GM21528 (cell line): ENCODE data around the gene PRELID1.
"Not testable (repeated sequence)": the region's sequence is repeated elsewhere in the genome, so short reads cannot be mapped to it uniquely, and the experiment has no call there.

Experiments
- ATAC-seq: cut with Tn5 transposase; IDR thresholded peaks from one replicate; pipeline ENCODE4 v1.9.1; 2021; ENCODE audit warnings: mild to moderate bottlenecking, moderate library complexity; ENCODE audit not compliant: unreplicated experiment, low FRiP score

Gene PRELID1, protein sequence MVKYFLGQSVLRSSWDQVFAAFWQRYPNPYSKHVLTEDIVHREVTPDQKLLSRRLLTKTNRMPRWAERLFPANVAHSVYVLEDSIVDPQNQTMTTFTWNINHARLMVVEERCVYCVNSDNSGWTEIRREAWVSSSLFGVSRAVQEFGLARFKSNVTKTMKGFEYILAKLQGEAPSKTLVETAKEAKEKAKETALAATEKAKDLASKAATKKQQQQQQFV

DNA sequence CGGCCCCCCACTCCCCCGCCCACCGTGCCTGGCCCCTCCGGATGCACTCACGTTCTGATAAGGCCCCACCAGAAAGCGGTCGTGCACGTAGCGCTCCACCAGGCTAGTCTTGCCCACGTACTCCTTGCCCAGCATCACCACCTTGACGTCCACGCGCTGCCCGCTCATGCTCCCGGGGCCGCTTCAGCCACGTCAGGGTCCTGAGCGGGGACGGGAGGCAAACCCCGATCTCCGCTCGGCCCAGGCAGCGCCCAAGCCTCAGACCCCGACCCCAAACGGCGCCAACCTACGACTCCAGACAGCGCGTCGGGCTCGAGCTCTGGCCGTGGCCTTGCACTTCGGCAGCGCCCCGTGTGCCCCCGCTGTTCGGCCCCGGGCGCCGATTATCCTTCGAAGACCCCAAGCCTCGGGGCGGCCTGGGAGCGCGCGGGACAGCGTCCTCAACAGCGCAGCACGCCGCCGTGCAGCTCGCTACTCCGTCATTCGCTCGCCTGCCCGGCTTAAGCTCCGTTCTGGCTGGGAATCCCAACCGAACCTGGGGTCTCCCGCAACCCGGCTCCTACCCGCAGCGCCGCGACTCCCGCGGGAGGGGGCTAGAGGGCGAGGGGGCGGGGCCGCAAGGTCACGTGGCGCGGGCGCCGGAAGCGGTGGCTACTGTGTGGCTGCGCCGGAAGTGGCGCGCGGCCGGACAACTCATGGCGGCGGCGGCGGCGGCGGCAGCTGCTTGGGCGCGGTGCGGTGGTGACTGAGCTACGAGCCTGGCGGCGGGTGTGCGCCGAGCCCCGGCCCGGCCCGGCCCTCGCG lies at the start of gene PRELID1, which contains the start of gene RAB24:
PRELID1 (plus strand) TSS at position 679 of the 804 bp plus-strand sequence. CDS start 187 bp downstream, outside the sequence.
RAB24 (minus strand) TSS at position 599 of the 804 bp plus-strand sequence; CDS start at position 168, 431 bp downstream.
- peak; percentile 64 for ATAC-seq

DNA sequence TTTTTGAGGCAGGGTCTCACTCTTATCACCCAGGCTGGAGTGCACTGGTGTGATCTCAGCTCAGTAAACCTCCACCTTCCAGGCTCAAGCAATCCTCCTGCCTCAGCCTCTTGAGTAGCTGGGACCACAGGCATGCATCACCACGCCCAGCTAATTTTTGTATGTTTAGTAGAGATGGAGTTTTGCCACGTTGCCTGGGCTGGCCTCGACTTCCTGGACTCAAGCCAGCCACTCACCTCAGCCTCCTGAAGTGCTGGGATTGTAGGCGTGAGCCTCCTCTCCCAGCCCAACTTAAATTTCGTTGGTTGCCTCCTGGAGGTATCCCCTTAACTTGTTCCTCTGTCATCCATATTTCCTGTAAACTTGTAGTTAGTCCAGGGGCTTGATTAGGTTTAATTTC lies 47.3 kb upstream of the PRELID1 start:
- ATAC-seq: no peak

DNA sequence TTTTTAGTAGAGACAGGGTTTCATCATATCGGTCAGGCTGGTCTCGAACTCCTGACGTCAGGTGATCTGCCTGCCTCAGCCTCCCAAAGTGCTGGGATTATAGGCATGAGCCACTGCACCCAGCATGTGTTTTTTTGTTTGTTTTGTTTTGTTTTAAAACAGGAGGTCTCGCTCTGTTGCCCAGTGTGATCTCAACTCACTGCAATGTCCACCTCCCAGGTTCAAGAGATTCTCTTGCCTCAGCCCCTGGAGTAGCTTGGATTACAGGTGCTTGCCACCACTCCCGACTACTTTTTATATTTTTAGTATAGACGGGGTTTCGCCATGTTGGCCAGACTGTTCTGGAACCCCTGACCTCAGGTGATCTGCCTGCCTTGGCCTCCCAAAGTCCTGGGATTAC lies 44.9 kb upstream of the PRELID1 start:
- not testable (repeated sequence) for ATAC-seq

DNA sequence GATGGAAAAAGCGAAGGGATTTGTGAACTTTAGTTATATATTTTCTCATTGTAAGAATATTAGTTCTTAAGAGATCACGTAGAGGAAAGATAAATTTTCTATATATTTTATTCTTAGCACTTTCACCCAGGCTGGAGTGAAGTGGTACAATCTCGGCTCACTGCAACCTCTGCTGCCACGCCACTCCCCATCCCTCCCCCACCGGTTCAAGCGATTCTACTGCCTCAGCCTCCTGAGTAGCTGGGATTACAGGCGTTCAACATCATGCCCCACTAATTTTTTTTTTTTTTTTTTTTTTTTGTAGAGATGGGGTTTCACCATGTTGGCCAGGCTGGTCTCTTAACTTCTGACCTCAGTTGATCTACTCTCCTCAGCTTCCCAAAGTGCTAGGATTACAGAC lies 42.6 kb upstream of the PRELID1 start:
- no peak for ATAC-seq

DNA sequence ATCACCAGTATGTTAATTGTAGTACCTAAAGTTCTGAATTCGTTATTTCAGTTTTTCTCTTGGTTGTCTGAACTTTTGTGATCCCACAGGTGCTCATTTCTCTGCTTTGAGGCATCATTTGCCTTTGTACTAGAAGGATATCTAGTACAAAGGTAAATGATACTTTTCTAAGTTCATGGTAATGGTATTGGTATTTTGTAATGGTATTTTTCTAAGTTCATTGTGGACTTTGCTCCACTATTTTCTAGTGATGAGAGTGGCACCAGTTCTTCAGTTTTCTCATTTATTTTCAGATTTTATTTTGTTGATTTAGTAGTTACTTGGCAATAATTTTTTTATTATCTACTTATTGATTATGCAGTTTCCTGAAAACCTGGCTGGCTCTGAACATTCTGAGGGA lies 42.1 kb upstream of the PRELID1 start:
- no peak for ATAC-seq

DNA sequence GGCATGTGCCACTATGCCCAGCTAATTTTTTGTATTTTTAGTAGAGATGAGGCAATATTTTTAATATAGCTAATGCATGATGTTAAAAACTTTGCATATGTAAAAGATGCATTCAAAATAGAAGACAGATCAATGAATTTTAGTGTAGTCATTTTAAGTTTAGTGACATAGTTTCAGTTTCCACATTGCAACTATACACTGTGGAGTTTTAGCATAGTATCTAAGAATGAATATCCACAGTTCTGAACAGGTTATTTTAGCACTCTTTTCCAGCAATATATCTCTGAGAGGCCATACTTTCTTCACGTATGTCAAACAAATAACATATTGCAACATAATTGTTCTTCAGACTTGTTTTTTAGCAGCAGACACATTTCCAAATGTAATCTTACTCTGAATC lies 39.4 kb upstream of the PRELID1 start:
- ATAC-seq: no peak

DNA sequence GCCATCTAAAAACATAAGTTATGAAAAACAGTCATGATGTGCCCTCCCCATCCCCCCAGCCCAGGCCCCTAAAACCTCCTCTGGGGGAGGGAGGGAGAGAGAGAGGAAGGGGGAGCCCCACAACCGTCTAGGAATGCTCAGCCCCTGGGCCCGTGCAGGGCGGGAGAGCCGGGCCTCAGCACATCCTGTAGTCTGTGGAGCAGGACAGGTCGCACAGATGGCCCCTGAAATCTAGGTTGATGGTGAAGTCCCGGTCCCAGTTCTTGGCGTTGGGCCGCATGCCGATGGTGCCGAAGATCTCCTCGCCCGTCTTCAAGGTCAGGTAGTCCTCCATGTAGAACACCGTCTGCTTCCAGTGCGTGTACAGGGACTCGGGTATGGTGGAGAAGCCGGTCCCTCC lies 38.2 kb upstream of the PRELID1 start:
- no peak for ATAC-seq

DNA sequence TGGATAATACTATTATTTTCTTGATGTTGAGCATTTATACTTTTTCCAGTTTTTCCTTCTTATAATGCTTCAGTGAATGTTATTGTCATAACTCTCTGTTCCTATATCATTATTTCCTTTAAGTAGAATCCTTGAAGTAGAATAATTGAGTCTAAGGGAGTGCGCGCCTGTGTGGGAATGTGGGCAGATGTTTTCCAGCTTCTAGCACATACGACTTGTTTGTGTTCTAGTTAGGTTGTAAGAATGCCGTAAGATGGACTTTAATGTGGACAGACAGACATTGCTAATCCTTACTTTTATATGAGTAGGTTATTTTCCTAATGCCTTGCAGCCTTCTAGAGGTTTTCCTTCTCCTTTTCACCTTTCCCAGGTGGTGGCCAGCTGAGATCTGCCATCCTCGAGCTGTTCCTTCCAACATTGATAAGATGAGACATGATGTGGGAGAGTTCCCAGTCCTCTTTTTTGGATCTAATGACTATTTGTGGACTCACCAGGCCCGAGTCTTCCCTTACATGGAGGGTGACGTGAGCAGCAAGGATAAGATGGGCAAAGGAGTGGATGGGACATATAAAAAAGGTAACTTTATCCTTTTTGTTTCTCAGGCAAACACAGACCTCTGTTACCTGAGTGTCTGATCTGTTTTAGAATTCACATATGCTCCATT lies 34.2 kb upstream of the PRELID1 start:
- ATAC-seq: no peak

DNA sequence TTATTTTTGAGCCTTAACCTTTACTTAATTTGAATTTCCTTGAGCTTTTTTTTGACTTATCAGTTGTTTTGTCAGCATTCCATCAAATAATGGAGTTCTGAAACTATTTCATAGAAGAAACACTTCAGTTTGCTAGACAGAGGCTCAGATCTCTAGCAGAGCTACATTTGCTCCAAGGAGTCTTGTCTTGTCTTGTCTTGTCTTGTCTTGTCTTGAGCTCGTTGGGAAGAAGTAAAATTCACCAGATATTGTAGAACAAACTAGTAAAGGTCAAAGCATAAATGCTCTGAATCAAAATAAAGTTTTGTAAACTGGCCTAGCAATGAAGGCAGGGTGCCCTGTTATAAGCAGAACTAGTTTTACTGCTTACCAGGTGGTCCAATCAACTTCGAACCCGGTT lies 33.6 kb upstream of the PRELID1 start:
- ATAC-seq: no peak

DNA sequence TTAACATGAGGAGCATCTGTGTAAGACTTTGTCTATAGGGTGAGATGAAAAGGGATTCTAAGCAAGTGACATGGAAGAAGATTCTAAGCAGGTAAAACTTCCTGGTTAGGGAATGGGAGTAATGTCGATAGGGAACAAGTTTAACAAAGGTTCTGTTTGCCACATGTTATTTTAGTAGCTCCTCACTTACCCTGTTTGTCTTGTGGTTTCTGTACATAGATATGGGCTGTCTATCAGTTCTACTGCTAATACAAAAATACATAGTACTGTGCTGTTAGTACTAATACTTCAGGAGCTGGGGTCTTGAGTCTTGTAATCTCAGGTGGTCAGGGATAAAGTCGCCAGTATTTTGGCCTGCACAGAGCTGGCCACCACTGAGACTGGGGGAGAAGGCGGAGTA lies 32.9 kb upstream of the PRELID1 start:
- no peak for ATAC-seq

DNA sequence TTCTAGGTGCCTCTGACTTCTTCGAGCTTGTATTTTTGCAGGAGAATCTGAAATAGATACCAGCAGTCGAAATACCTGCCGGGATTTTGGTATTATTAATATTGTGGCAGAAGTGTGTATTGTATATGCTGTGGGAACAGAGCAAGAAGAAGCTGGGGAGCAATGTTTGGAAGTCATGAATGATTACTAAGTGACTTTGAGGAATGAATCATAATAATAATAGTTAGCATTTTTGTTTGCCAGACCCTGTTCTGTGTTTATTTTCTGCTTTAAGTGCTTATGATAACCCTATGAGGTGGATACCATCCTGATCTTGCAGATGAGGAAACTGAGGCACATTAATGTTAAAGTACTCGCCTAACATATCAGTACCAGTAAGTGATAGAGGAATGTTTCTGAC lies 32.5 kb upstream of the PRELID1 start:
- ATAC-seq: no peak

DNA sequence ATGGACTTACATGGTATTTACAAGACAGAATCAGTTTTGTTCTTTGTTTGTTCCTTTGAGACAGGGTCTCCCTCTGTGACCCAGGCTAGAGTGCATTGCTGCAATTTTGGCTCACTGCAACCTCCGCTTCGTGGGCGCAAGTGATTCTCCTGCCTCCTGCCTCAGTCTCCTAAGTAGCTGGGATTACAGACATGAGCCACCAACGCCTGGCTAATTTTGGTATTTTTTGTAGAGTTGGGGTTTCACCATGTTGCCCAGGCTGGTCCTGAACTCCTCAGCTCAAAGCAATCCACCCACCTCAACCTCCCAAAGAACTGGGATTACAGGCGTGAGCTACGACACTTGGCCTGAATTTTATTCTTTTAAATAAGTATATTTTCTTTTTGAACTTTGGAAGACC lies 27.7 kb upstream of the PRELID1 start:
- no peak for ATAC-seq

DNA sequence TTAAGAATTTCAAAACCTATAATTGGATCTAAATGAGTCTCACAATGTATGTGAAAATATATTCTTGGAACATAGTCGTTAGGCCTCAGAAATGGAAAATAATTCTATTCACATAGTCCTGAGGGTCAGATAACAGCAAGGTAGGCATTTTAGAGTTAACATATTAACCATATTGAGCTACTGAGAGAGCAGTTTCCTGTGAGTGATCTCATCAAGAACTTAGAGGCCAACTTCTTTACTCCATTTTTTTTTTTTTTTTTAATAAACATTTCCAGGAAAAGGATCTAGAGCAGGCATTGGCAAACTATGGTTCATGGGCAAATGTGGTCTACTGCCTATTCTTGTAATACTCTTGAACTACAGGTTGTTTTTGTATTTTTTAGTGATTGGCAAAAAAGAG lies 26.7 kb upstream of the PRELID1 start:
- no peak for ATAC-seq

DNA sequence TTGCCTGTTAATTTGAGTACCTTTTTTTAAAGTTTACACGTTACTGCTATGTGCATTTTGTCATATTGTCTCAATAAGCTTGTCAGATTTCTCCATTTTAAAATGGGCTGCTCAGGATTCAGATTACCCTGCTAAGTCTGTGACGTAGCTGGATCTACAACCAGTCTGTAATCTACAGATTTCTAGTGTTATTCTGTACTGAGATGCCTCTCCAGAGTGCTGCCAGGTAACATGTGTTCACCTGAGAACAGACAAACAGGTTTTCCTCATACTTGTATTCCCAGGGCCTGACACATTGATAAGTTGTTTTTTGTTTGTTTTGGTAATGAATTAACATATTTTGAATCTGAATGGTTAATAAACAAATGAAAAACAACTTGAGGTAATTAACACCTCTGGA lies 15.4 kb upstream of the PRELID1 start:
- ATAC-seq: no peak

DNA sequence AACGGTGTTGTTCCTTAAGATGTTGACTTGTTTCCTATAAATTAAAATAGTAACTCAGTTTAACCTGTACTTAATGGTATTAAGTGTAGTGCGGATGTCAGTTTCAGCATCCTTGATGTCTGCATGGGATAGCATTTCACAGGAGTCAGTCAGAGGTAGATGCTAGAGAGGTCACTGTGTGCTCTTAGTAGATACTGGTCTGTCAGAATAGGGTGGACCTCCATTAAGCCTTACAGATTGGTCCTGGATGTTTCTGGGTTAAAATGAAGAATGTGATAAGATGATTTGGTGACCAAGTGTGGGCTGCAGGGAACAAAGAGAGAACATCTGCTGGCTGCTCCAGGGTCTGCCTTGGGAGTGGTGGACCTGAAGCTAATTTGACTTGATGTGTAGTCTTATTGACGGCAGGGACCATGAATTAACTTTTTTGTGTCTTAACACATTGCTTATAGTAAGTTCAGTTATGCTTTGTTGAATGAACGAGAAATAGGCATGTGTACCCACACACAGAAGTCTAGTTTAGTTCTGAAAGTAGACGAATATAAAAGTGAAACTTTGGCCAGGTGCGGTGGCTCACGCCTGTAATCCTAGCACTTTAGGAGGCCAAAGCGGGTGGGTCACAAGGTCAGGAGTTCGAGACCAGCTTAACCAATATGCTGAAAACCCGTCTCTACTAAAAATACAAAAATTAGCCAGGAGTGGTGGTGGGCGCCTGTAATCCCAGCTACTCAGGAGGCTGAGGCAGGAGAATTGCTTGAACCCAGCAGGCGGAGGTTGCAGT lies 12.6 kb upstream of the PRELID1 start:
- ATAC-seq: no peak

DNA sequence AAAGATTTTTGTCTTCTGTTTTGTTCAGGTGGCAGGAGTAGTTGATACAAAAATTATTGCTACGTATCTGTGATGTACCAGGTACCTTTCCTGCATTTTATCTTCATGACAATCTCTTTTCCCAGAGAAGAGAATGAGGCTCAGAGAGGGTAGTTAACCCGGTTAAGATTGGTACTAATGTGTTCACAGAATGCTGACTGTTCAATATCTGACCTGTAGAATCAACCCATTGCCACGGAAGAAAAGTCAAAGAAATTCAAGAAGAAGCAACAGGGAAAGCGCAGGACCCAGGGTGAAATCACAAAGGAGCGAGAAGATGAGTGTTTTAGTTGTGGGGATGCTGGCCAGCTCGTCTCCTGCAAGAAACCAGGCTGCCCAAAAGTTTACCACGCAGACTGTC lies 11.9 kb upstream of the PRELID1 start:
- no peak for ATAC-seq

DNA sequence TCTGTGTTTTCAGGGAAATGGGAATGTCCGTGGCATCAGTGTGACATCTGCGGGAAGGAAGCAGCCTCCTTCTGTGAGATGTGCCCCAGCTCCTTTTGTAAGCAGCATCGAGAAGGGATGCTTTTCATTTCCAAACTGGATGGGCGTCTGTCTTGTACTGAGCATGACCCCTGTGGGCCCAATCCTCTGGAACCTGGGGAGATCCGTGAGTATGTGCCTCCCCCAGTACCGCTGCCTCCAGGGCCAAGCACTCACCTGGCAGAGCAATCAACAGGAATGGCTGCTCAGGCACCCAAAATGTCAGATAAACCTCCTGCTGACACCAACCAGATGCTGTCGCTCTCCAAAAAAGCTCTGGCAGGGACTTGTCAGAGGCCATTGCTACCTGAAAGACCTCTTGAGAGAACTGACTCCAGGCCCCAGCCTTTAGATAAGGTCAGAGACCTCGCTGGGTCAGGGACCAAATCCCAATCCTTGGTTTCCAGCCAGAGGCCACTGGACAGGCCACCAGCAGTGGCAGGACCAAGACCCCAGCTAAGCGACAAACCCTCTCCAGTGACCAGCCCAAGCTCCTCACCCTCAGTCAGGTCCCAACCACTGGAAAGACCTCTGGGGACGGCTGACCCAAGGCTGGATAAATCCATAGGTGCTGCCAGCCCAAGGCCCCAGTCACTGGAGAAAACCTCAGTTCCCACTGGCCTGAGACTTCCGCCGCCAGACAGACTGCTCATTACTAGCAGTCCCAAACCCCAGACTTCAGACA lies 9.6 kb upstream of the PRELID1 start:
- no peak for ATAC-seq

DNA sequence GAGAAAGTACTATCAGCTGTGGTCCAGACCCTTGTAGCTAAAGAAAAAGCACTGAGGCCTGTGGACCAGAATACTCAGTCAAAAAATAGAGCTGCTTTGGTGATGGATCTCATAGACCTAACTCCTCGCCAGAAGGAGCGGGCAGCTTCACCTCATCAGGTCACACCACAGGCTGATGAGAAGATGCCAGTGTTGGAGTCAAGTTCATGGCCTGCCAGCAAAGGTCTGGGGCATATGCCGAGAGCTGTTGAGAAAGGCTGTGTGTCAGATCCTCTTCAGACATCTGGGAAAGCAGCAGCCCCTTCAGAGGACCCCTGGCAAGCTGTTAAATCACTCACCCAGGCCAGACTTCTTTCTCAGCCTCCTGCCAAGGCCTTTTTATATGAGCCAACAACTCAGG lies 9.0 kb upstream of the PRELID1 start:
- ATAC-seq: no peak

DNA sequence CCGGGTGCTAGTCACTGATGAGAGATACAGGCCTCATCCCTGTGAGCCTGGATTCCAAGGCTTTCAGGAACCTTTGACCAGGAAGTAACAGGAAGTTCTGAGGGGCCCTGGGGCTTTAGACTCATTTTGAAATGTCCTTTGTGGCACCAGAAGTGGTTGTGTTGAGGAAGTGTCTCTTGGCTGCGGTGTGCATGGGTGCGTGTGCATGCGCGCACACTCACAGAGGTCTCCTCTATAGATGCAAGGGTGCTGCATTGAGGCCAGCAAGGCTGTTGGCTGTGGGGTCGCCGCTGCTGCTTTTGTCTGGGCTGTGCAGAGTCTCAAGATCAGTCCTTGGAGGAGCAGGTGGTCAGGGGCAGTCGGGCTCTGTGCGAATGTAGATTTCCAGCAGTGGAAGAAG lies 7.7 kb upstream of the PRELID1 start:
- ATAC-seq: no peak

DNA sequence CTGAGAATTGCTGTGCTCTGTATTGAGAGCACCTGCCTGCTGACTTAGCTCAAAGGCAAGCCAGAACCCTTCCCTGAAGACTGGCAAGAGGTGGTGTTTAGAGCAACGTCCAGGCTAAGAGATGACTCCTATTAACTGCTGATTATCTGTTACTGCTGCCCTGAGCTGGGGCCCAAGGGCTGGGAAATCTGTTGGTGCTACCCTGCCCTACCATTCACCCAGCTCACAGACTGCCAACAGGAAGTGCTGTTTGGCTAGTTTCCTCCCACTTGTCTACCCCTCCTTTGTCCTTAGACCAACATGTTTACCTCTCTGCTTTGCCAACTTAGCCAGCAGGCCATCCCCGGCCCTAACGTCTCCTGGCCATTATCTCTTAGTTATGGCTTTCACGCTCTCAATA lies 7.0 kb upstream of the PRELID1 start:
- ATAC-seq: no peak
